ENCODE results near the gene MDM2. TPM values are rescaled to one million over a fixed set of nuclear protein-coding genes. Genes with fewer than 3 reads are reported as not detected.

Gene MDM2
- total RNA-seq, 2 donors from 2014 or later, result 102 to 137 TPM

GRCh38 chr12:68825569-68826217 lies 17.7 kb downstream of the MDM2 start:
- H3K4me1 ChIP-seq (ENCODE audit: control insufficient read depth, insufficient read depth, low read length), result peaks cover 5% of the 10 kb centered on the region
- H3K36me3 Mint-ChIP-seq (ENCODE audit: low read depth), result peaks cover 63% of the 10 kb centered on the region
- H3K9me3 Mint-ChIP-seq, result no peaks in the 10 kb centered on the region
- no peak for DNase-seq
- H3K4me3 Mint-ChIP-seq, result no peak overlapping the region
- H3K36me3 ChIP-seq (ENCODE audit: control insufficient read depth, insufficient read depth, low read length), result peaks cover 99% of the 10 kb centered on the region
- H3K9ac ChIP-seq (ENCODE audit: extremely low read depth, low read length, poor library complexity, severe bottlenecking), result no peak overlapping the region
- no peaks in the 10 kb centered on the region for H3K27me3 Mint-ChIP-seq (ENCODE audit: insufficient read depth)
- H3K9me3 ChIP-seq (ENCODE audit: control insufficient read depth, low read length), result no peaks in the 10 kb centered on the region
- H3K4me3 ChIP-seq (ENCODE audit: low read length), result no peak overlapping the region
- H3K4me1 Mint-ChIP-seq, result peaks cover 1% of the 10 kb centered on the region
- no peak overlapping the region for H3K27ac ChIP-seq (ENCODE audit: low read depth, low read length)
- H3K27ac Mint-ChIP-seq, result no peak overlapping the region
- TF ChIP-seq CTCF (conservative IDR thresholded peaks at IDR 0.05), result no peak
- H3K27me3 ChIP-seq (ENCODE audit: control insufficient read depth, insufficient read depth, low read length, poor library complexity, severe bottlenecking), result no peaks in the 10 kb centered on the region
- 93 to 96% methylated on average over 10 to 11 of the region's 11 CpGs for WGBS, 2 experiments (ENCODE audit: insufficient coverage in 1 of 2, insufficient read length in 1 of 2)

GRCh38 chr12:68827895-68828671 lies 20.1 kb downstream of the MDM2 start:
- Histone ChIP-seq H3K4me3 (ENCODE audit: low read length) (no peak overlapping the region), H3K27me3 (ENCODE audit: control insufficient read depth, insufficient read depth, low read length, poor library complexity, severe bottlenecking) (no peaks in the 10 kb centered on the region), H3K27ac (ENCODE audit: low read depth, low read length) (no peak overlapping the region), H3K9ac (ENCODE audit: extremely low read depth, low read length, poor library complexity, severe bottlenecking) (no peak overlapping the region), H3K4me1 (ENCODE audit: control insufficient read depth, insufficient read depth, low read length) (peaks cover 2% of the 10 kb centered on the region), H3K36me3 (ENCODE audit: control insufficient read depth, insufficient read depth, low read length) (peaks cover 94% of the 10 kb centered on the region), H3K9me3 (ENCODE audit: control insufficient read depth, low read length) (no peaks in the 10 kb centered on the region)
- DNase-seq, result no peak
- H3K4me3 Mint-ChIP-seq, result no peak overlapping the region
- H3K36me3 Mint-ChIP-seq (ENCODE audit: low read depth), result peaks cover 62% of the 10 kb centered on the region
- no peak for TF ChIP-seq CTCF (conservative IDR thresholded peaks at IDR 0.05)
- no peaks in the 10 kb centered on the region for H3K27me3 Mint-ChIP-seq (ENCODE audit: insufficient read depth)
- H3K9me3 Mint-ChIP-seq, result no peaks in the 10 kb centered on the region
- 98 to 100% methylated on average over 2 to 5 of the region's 5 CpGs for WGBS, 2 experiments (ENCODE audit: insufficient coverage in 1 of 2, insufficient read length in 1 of 2)
- peaks cover 1% of the 10 kb centered on the region for H3K4me1 Mint-ChIP-seq
- no peak overlapping the region for H3K27ac Mint-ChIP-seq

- no peak overlapping the region for H3K27ac ChIP-seq (ENCODE audit: low read depth, low read length)
- no peak for TF ChIP-seq CTCF (conservative IDR thresholded peaks at IDR 0.05)
- no peak overlapping the region for H3K4me3 ChIP-seq (ENCODE audit: low read length)
- no peaks in the 10 kb centered on the region for H3K9me3 Mint-ChIP-seq
- WGBS, 2 experiments (ENCODE audit: insufficient coverage in 1 of 2, insufficient read length in 1 of 2), result 90 to 94% methylated on average over 5 to 6 of the region's 7 CpGs
- H3K4me1 Mint-ChIP-seq, result peaks cover 1% of the 10 kb centered on the region
- peaks cover 59% of the 10 kb centered on the region for H3K36me3 Mint-ChIP-seq (ENCODE audit: low read depth)
- no peak overlapping the region for H3K4me3 Mint-ChIP-seq
- H3K4me1 ChIP-seq (ENCODE audit: control insufficient read depth, insufficient read depth, low read length), result no peaks in the 10 kb centered on the region
- H3K27me3 Mint-ChIP-seq (ENCODE audit: insufficient read depth), result no peaks in the 10 kb centered on the region
- no peak overlapping the region for H3K9ac ChIP-seq (ENCODE audit: extremely low read depth, low read length, poor library complexity, severe bottlenecking)
- no peaks in the 10 kb centered on the region for H3K9me3 ChIP-seq (ENCODE audit: control insufficient read depth, low read length)
- no peaks in the 10 kb centered on the region for H3K27me3 ChIP-seq (ENCODE audit: control insufficient read depth, insufficient read depth, low read length, poor library complexity, severe bottlenecking)
- no peak for DNase-seq
- peaks cover 92% of the 10 kb centered on the region for H3K36me3 ChIP-seq (ENCODE audit: control insufficient read depth, insufficient read depth, low read length)
- no peak overlapping the region for H3K27ac Mint-ChIP-seq
Observed at GRCh38 chr12:68828672-68829068, 20.7 kb downstream of the MDM2 start.

All from endodermal cell (in vitro differentiated cells).